Measurements from ENCODE around the gene POP7.

GRCh38 chr7:100681491-100682227, 24.3 kb upstream of the POP7 start:
- TF ChIP-seq CTCF (IDR thresholded peaks at IDR 0.05) (no peak), POLR2A (IDR thresholded peaks at IDR 0.05) (no peak), POLR2AphosphoS5 (IDR thresholded peaks at IDR 0.05) (no peak)
